K562 (cell line): ENCODE data around the gene IQCK.

ENCODE experiments used
- BHLHE40 ChIP-seq: IDR thresholded peaks from 2 replicates; pipeline ENCODE4 v1.6.1; 2011; ENCODE audit warnings: low read length, improper control_type of control experiment
- BRD4 ChIP-seq: fragments of 200-600 bp; sonication (generic); IDR thresholded peaks from 2 replicates; pipeline ENCODE4 v1.6.1; 2017; ENCODE audit warnings: inconsistent platforms
- EZH2 ChIP-seq: IDR thresholded peaks from 2 replicates; pipeline ENCODE4 v1.6.1; 2012; ENCODE audit warnings: low read depth, mild to moderate bottlenecking, inconsistent platforms, low read length, borderline replicate concordance
- GABPA ChIP-seq: fragments of 200-800 bp; sonication (Bioruptor generic); conservative IDR thresholded peaks from 2 replicates; pipeline ENCODE4 v1.6.1; 2016; ENCODE audit warnings: low read depth, missing genetic modification characterization, missing compliant biosample characterization
- POLR2AphosphoS5 ChIP-seq: IDR thresholded peaks from 2 replicates; pipeline ENCODE4 v1.6.1; 2011; ENCODE audit warnings: mild to moderate bottlenecking, low read depth, low read length, moderate library complexity; ENCODE audit not compliant: control insufficient read depth, insufficient read depth
- RCOR1 ChIP-seq, 2 experiments: IDR thresholded peaks; 2 replicates each; pipeline ENCODE4 v1.6.1; 2012; ENCODE audit warnings: low read depth in 2 of 2, low read length in 2 of 2, borderline replicate concordance in 1 of 2, improper control_type of control experiment in 1 of 2
- ZFP1 ChIP-seq: fragments of 450-650 bp; formaldehyde crosslinking; IDR thresholded peaks from 2 replicates; pipeline ENCODE4 v1.4.0; 2020; ENCODE audit warnings: mild to moderate bottlenecking, mixed read lengths
- ZFP30 ChIP-seq: fragments of 250-450 bp; sonication (Bioruptor Pico); IDR thresholded peaks from 2 replicates; pipeline ENCODE4 v1.8.0; 2022; ENCODE audit warnings: moderate library complexity, mild to moderate bottlenecking, inconsistent platforms, borderline replicate concordance
- ZNF695 ChIP-seq: fragments of 450-650 bp; formaldehyde crosslinking; IDR thresholded peaks from 2 replicates; pipeline ENCODE4 v1.4.0; 2020; ENCODE audit warnings: mild to moderate bottlenecking, moderate library complexity
- ZNF830 ChIP-seq: fragments of 250-450 bp; sonication (Bioruptor Pico); IDR thresholded peaks from 2 replicates; pipeline ENCODE4 v1.5.0; 2021; ENCODE audit warnings: mild to moderate bottlenecking
- TF ChIP-seq, protein P1 (sequence below): fragments of 250-450 bp; sonication (Bioruptor Pico); IDR thresholded peaks from 2 replicates; pipeline ENCODE4 v1.8.0; 2021; ENCODE audit warnings: mild to moderate bottlenecking, moderate library complexity
- TF ChIP-seq, protein P2 (sequence below), 3 experiments: IDR thresholded peaks in 2 of 3; conservative IDR thresholded peaks in 1 of 3; 2 replicates each; pipeline ENCODE4 v1.5.1; 2011 to 2012; ENCODE audit warnings: low read length in 3 of 3, mild to moderate bottlenecking in 3 of 3, control low read depth in 2 of 3, improper control_type of control experiment in 1 of 3, inconsistent platforms in 1 of 3, low read depth in 1 of 3, mixed read lengths in 1 of 3, moderate library complexity in 1 of 3; ENCODE audit not compliant: insufficient read depth in 2 of 3
- TF ChIP-seq, protein P3 (sequence below), 2 experiments: fragments of 450-650 bp in 1 of 2; sonication (generic) in 1 of 2; formaldehyde crosslinking in 1 of 2; IDR thresholded peaks; 2 replicates each; pipeline versions ENCODE4 v1.7.1 to v1.9.0; 2016 to 2022; ENCODE audit warnings: inconsistent platforms in 1 of 2, mild to moderate bottlenecking in 1 of 2, missing genetic modification reagents in 1 of 2

DNA sequence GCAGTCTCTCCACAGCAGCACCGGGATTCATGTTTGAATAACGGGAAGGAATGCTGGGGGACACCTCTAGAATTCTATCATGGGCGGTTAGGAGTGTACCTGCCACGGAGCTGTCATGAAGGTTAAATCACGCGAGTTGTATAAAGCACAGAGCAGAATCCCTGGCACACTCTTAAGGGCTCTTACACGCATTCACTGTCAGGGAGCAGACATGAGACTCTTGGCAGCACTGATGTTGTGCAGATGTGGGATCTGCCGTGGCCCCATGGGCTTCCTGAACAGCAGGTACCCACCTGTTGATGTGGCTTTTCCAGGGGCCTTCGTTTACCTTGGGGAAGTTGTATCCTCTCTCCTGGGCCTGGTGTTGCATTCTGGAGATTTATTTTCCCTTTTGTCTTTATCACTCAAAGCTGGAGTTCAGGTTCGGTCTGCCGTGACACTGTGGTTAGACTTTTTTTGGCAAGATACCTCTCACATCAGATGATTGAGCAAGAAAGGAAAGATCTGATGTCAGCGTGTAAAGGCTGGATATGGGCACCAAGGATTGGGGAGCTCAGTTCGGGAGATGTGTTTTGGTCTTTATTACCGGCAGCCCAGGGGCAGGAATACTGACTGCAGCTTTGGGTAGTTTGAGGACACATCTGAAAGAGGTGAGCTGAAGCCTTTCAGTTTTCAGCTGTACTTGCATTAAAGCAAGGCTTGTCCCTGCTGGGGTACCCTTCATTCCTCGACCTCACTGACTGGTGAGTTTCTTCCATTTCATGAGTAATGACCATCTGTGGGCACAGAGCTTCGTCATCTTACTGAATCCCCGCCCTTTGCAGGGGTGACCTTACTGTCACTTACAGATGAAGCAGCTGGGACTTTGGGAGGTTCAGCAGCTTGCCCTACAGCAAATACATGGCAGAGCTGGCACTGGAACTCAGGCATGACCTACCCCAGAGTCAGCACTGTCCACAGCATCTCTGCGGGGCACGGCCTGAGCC lies 19.3 kb upstream of the IQCK start:
- TF ChIP-seq EZH2: no peak
- no peak for TF ChIP-seq POLR2AphosphoS5
- TF ChIP-seq, protein P1, sequence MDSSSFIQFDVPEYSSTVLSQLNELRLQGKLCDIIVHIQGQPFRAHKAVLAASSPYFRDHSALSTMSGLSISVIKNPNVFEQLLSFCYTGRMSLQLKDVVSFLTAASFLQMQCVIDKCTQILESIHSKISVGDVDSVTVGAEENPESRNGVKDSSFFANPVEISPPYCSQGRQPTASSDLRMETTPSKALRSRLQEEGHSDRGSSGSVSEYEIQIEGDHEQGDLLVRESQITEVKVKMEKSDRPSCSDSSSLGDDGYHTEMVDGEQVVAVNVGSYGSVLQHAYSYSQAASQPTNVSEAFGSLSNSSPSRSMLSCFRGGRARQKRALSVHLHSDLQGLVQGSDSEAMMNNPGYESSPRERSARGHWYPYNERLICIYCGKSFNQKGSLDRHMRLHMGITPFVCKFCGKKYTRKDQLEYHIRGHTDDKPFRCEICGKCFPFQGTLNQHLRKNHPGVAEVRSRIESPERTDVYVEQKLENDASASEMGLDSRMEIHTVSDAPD: no peak
- TF ChIP-seq ZFP1 (CRISPR knock-in tag): no peak
- TF ChIP-seq BHLHE40: no peak
- no peak for TF ChIP-seq RCOR1 (IDR thresholded peaks at IDR 0.05; ENCODE audit: borderline replicate concordance in 1 of 2, low read depth in 2 of 2, low read length in 2 of 2)
- TF ChIP-seq, protein P2, sequence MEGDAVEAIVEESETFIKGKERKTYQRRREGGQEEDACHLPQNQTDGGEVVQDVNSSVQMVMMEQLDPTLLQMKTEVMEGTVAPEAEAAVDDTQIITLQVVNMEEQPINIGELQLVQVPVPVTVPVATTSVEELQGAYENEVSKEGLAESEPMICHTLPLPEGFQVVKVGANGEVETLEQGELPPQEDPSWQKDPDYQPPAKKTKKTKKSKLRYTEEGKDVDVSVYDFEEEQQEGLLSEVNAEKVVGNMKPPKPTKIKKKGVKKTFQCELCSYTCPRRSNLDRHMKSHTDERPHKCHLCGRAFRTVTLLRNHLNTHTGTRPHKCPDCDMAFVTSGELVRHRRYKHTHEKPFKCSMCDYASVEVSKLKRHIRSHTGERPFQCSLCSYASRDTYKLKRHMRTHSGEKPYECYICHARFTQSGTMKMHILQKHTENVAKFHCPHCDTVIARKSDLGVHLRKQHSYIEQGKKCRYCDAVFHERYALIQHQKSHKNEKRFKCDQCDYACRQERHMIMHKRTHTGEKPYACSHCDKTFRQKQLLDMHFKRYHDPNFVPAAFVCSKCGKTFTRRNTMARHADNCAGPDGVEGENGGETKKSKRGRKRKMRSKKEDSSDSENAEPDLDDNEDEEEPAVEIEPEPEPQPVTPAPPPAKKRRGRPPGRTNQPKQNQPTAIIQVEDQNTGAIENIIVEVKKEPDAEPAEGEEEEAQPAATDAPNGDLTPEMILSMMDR (IDR thresholded peaks at IDR 0.05 in 2 of 3, conservative IDR thresholded peaks at IDR 0.05 in 1 of 3; ENCODE audit: insufficient read depth in 2 of 3, low read depth in 1 of 3, low read length in 3 of 3): no peak
- no peak for TF ChIP-seq ZNF830 (CRISPR knock-in tag)
- TF ChIP-seq BRD4: no peak
- TF ChIP-seq GABPA (tag): no peak
- TF ChIP-seq ZNF695 (CRISPR knock-in tag): no peak
- TF ChIP-seq ZFP30: no peak
- TF ChIP-seq, protein P3, sequence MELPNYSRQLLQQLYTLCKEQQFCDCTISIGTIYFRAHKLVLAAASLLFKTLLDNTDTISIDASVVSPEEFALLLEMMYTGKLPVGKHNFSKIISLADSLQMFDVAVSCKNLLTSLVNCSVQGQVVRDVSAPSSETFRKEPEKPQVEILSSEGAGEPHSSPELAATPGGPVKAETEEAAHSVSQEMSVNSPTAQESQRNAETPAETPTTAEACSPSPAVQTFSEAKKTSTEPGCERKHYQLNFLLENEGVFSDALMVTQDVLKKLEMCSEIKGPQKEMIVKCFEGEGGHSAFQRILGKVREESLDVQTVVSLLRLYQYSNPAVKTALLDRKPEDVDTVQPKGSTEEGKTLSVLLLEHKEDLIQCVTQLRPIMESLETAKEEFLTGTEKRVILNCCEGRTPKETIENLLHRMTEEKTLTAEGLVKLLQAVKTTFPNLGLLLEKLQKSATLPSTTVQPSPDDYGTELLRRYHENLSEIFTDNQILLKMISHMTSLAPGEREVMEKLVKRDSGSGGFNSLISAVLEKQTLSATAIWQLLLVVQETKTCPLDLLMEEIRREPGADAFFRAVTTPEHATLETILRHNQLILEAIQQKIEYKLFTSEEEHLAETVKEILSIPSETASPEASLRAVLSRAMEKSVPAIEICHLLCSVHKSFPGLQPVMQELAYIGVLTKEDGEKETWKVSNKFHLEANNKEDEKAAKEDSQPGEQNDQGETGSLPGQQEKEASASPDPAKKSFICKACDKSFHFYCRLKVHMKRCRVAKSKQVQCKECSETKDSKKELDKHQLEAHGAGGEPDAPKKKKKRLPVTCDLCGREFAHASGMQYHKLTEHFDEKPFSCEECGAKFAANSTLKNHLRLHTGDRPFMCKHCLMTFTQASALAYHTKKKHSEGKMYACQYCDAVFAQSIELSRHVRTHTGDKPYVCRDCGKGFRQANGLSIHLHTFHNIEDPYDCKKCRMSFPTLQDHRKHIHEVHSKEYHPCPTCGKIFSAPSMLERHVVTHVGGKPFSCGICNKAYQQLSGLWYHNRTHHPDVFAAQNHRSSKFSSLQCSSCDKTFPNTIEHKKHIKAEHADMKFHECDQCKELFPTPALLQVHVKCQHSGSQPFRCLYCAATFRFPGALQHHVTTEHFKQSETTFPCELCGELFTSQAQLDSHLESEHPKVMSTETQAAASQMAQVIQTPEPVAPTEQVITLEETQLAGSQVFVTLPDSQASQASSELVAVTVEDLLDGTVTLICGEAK (IDR thresholded peaks at IDR 0.05): no peak
- TF ChIP-seq, protein P3 (CRISPR knock-in tag; IDR thresholded peaks at IDR 0.05): no peak
